Thyroid gland (tissue), 4 donors: ENCODE results near the gene CRISP2. TPM values are rescaled to one million over a fixed set of nuclear protein-coding genes. Genes with fewer than 3 reads are reported as not detected.

Experiments used
- DNase-seq, 2 donors: peaks; one replicate each; pipeline ENCODE4 v3.0.0-alpha.2; 2019
- H3K27ac ChIP-seq, 3 donors: fragments of 200-600 bp; sonication (generic); 1 replicate in 2 of 3; 2 replicates in 1 of 3; pipeline ENCODE4 v1.5.1; 2016 to 2019; ENCODE audit warnings: mild to moderate bottlenecking in 1 of 3, moderate library complexity in 1 of 3
- H3K27me3 ChIP-seq: fragments of 200-600 bp; sonication (generic); one replicate; pipeline ENCODE4 v1.5.1; 2019
- H3K36me3 ChIP-seq, 2 donors: fragments of 200-600 bp; sonication (generic); one replicate each; pipeline ENCODE4 v1.5.1; 2016 to 2019
- H3K4me1 ChIP-seq, 2 donors: fragments of 200-600 bp; sonication (generic); one replicate each; pipeline ENCODE4 v1.5.1; 2017 to 2019
- H3K4me3 ChIP-seq, 3 donors: fragments of 200-600 bp; sonication (generic); replicated peaks in 1 of 3; 1 replicate in 2 of 3; 2 replicates in 1 of 3; pipeline ENCODE4 v1.5.1; 2016; ENCODE audit warnings: mild to moderate bottlenecking in 1 of 3
- H3K9me3 ChIP-seq: fragments of 200-600 bp; sonication (generic); one replicate; pipeline ENCODE4 v1.5.1; 2017
- POLR2A ChIP-seq, 2 donors: fragments of 450-650 bp; IDR thresholded peaks; one replicate each; pipeline ENCODE4 v1.6.1; 2017; ENCODE audit warnings: antibody characterized with exemption in 2 of 2, mild to moderate bottlenecking in 2 of 2, moderate library complexity in 1 of 2
- WGBS, 2 donors: methylation state at CpG; one replicate each; pipeline ENCODE4 v1.1.5; 2017; 5-methylcytosine and 5-hydroxymethylcytosine counted together
- intact Hi-C: fragments of 100-400 bp; cut with DNase I; formaldehyde crosslinking; loops from one replicate; pipeline ENCODE4 v1.15.1; 2023
- total RNA-seq, 4 donors: library from RNA; depleted of rRNA; stranded (reverse); fragments of >200 nt; gene quantifications; one replicate each; pipeline ENCODE4 v1.2.3, GENCODE V29; 2016
- TF ChIP-seq, protein P1 (sequence below), 6 experiments: fragments of 200-600 bp in 3 of 6; fragments of 450-650 bp in 3 of 6; sonication (generic) in 3 of 6; IDR thresholded peaks; one replicate each; pipeline ENCODE4 v1.5.1; 2016 to 2019; ENCODE audit warnings: antibody characterized with exemption in 6 of 6, mild to moderate bottlenecking in 2 of 6, inconsistent platforms in 1 of 6, moderate library complexity in 1 of 6

The CRISP2 gene
- total RNA-seq, 4 donors from 2014 or later, result 0.33 to 2.7 (median 0.39) TPM; not detected in 1

DNA sequence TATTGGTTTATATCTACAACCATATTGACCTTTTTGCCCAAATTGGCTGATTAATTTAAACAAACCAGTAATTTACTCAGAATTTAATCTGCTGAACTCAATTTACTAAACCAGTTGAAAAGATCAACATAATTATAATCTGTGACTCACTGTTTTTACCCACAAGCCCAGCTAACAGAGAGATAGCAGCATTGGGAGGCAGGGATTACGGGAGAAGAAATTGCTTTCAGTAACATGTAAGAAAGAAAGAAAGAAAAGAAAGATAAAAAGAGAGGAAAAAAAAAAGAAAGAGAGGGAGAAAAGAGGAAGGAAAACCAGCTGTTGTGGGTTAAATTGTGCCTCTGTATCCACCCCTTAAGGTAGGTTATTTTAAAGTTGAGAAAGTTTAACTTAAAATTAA is 63.4 kb downstream of the CRISP2 start:
- no peaks in the 10 kb centered on the region for H3K36me3 ChIP-seq
- WGBS, 2 donors, result 72 to 78% methylated on average over 1 of the region's 1 CpG
- no peaks in the 10 kb centered on the region for H3K4me1 ChIP-seq
- H3K27me3 ChIP-seq, result no peaks in the 10 kb centered on the region
- H3K9me3 ChIP-seq, result no peaks in the 10 kb centered on the region
- intact Hi-C loops, result no loop called here
- no peak for DNase-seq
- TF ChIP-seq, protein P1, sequence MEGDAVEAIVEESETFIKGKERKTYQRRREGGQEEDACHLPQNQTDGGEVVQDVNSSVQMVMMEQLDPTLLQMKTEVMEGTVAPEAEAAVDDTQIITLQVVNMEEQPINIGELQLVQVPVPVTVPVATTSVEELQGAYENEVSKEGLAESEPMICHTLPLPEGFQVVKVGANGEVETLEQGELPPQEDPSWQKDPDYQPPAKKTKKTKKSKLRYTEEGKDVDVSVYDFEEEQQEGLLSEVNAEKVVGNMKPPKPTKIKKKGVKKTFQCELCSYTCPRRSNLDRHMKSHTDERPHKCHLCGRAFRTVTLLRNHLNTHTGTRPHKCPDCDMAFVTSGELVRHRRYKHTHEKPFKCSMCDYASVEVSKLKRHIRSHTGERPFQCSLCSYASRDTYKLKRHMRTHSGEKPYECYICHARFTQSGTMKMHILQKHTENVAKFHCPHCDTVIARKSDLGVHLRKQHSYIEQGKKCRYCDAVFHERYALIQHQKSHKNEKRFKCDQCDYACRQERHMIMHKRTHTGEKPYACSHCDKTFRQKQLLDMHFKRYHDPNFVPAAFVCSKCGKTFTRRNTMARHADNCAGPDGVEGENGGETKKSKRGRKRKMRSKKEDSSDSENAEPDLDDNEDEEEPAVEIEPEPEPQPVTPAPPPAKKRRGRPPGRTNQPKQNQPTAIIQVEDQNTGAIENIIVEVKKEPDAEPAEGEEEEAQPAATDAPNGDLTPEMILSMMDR (IDR thresholded peaks at IDR 0.05), result no peak
- TF ChIP-seq POLR2A (IDR thresholded peaks at IDR 0.05), result no peak
- H3K4me3 ChIP-seq, result no peak overlapping the region
- H3K27ac ChIP-seq, result no peak overlapping the region

DNA sequence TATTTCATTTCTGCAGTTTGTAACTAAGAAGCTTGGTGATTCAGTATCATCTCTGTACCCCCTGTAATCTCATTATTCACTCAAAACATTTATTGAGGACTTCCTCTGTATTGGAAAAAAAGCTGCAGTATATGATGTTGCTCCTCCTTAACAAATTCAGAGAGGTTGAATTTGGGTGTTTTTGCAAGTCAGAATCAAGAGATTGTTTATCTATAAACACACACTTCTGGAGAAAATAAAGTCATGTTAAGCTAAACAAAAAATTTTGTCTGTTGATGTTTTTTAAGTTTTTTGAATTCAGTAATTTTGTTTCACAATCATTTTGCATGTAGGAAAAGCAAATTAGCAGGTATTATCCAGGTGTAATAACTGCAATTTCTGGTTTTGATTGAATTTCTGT is 65.3 kb downstream of the CRISP2 start:
- intact Hi-C loops, result no loop called here
- Histone ChIP-seq H3K4me1 (no peaks in the 10 kb centered on the region), H3K36me3 (no peaks in the 10 kb centered on the region), H3K4me3 (no peak overlapping the region), H3K27ac (no peak overlapping the region), H3K27me3 (no peaks in the 10 kb centered on the region), H3K9me3 (no peaks in the 10 kb centered on the region)
- no peak for TF ChIP-seq POLR2A (IDR thresholded peaks at IDR 0.05)
- TF ChIP-seq, protein P1 (IDR thresholded peaks at IDR 0.05), result no peak
- no peak for DNase-seq

DNA sequence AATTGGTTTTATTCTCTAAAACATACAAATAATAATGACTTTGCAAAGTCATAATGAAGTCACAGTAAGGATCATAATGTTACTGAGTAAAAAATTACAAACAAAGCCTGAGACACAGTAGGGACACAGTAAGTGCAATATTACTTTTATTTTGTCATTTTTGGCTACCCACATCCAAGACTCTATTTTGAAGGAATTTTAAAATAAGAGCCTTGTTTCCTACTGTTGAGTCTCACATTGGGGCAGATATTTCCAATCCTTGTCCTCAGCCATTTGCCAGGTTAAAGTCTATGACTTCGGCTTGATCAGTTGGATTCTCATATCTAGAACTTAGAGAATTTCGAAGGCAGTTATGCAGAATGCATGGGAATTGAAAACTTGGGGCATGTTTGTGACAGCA is 65.9 kb downstream of the CRISP2 start:
- no peak for TF ChIP-seq POLR2A (IDR thresholded peaks at IDR 0.05)
- TF ChIP-seq, protein P1 (IDR thresholded peaks at IDR 0.05), result no peak
- no peak for DNase-seq
- intact Hi-C loops, result no loop called here
- no peak overlapping the region for H3K27ac ChIP-seq
- no peak overlapping the region for H3K4me3 ChIP-seq
- no peaks in the 10 kb centered on the region for H3K9me3 ChIP-seq
- WGBS, 2 donors, result 82 to 89% methylated on average over 2 of the region's 2 CpGs
- no peaks in the 10 kb centered on the region for H3K36me3 ChIP-seq
- no peaks in the 10 kb centered on the region for H3K4me1 ChIP-seq
- H3K27me3 ChIP-seq, result no peaks in the 10 kb centered on the region

DNA sequence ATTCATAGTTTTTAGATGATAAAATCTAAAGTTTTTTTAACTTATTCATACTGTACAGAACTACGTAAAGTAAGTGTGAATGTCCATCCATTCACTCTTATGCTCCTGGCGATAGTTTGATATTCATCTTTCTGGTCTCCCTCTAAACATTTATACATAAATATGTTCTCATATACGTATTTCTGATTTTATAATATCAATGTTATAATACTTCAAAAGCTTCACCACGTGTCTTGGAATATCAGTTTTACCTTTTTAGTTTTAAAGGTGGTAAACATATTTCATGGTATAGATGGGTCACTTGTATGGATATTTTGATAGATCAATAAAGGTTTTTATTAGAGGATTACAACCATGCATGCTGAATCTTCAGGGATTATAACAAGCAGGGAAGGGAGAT is 66.4 kb downstream of the CRISP2 start:
- Histone ChIP-seq H3K4me1 (no peaks in the 10 kb centered on the region), H3K27me3 (no peaks in the 10 kb centered on the region), H3K4me3 (no peak overlapping the region), H3K9me3 (no peaks in the 10 kb centered on the region), H3K36me3 (no peaks in the 10 kb centered on the region), H3K27ac (no peak overlapping the region)
- no peak for TF ChIP-seq POLR2A (IDR thresholded peaks at IDR 0.05)
- TF ChIP-seq, protein P1 (IDR thresholded peaks at IDR 0.05), result no peak
- intact Hi-C loops, result no loop called here
- no peak for DNase-seq
- 78 to 79% methylated on average over 4 of the region's 4 CpGs for WGBS, 2 donors

DNA sequence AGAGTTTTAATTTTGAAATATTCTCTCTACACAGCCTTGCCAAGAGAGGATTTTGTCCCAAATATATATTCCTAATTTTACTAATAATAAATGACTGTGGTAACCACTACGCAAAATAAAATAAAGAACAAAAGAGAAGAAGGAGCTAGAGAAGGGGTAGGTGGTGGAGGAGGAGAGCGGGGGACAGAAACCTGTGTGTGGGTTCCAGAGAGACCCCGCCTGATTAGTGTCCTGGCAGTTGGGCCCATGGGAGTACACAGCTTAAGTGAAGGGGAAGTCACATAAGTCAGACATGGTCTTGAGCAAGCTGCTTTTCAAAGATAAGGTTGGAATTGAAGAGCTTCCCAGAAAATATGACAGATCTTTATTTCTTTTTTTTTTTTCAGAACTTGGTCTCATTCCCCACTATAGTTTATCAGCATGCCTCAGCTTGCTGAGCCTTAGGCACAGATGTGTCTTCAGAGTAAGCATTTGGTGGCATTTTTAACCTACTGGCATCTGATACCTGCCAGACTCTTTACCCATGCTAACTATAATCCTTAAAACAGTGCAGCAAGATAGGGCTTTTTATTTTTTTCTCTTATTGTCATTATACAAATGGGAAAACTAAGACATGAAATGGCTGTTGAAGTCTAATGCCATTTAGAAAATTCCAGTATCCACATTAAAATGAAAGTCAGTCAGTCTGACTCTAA is 67.1 kb downstream of the CRISP2 start:
- Histone ChIP-seq H3K4me3 (no peak overlapping the region), H3K9me3 (no peaks in the 10 kb centered on the region), H3K27me3 (no peaks in the 10 kb centered on the region), H3K36me3 (no peaks in the 10 kb centered on the region), H3K27ac (no peak overlapping the region), H3K4me1 (no peaks in the 10 kb centered on the region)
- WGBS, 2 donors, result 85 to 93% methylated on average over 3 of the region's 3 CpGs
- no peak for DNase-seq
- no peak for TF ChIP-seq POLR2A (IDR thresholded peaks at IDR 0.05)
- TF ChIP-seq, protein P1 (IDR thresholded peaks at IDR 0.05), result no peak
- intact Hi-C loops, result no loop called here
